ENCODE data around the gene SRSF3. TPM values are rescaled to one million over a fixed set of nuclear protein-coding genes. Genes with fewer than 3 reads are reported as not detected.
A peak's percentile ranks its signal among the peaks of the same experiment; 100 is the strongest.

The SRSF3 gene
- total RNA-seq, 1 donor from 2014 or later: 297 TPM

- peaks cover 50% of the 10 kb centered on the region for H3K79me2 ChIP-seq (ENCODE audit: low read depth)
- H3K4me1 ChIP-seq: peaks cover 18% of the 10 kb centered on the region
- no peaks in the 10 kb centered on the region for H3K9me3 ChIP-seq (ENCODE audit: low read depth)
- Mint-ChIP-seq H3K4me1 (peaks cover 26% of the 10 kb centered on the region), H3K27me3 (ENCODE audit: insufficient read depth, low read depth) (peaks cover 4% of the 10 kb centered on the region), H3K9me3 (no peaks in the 10 kb centered on the region), H3K36me3 (peaks cover 6% of the 10 kb centered on the region), H3K4me3 (peak within 1 kb of the TSS; percentile 99), H3K27ac (peak within 1 kb of the TSS; percentile 98)
- H3K4me2 ChIP-seq: peak within 1 kb of the TSS; percentile 98
- peak within 1 kb of the TSS; percentile 91 for H3K9ac ChIP-seq
- TF ChIP-seq EZH2phosphoT487 (IDR thresholded peaks at IDR 0.05) (no peak), CTCF (IDR thresholded peaks at IDR 0.05) (peak; percentile 16), EZH2 (IDR thresholded peaks at IDR 0.05) (peak; percentile 37)
- H4K20me1 ChIP-seq (ENCODE audit: low read depth): peaks cover 21% of the 10 kb centered on the region
- no peaks in the 10 kb centered on the region for H3K27me3 ChIP-seq
- no peaks in the 10 kb centered on the region for H3K36me3 ChIP-seq
- H3K4me3 ChIP-seq: peak within 1 kb of the TSS; percentile 99
- peak within 1 kb of the TSS; percentile 95 for H3K27ac ChIP-seq
- DNase-seq (ENCODE audit: low spot score): peak; percentile 95
- peak within 1 kb of the TSS; percentile 83 for H2AFZ ChIP-seq (replicated peaks)
- peaks cover 9% of the 10 kb centered on the region for H3F3A ChIP-seq (ENCODE audit: low read depth)
Measured at GRCh38 chr6:36546920-36547645, 47.1 kb upstream of the SRSF3 start, which contains the start of gene STK38. Gene STK38 (minus strand): TSS chr6:36547479. CDS start chr6:36540202, 7,277 bp downstream.

GRCh38 chr6:36547646-36548400 lies 46.3 kb upstream of the SRSF3 start:
- Histone ChIP-seq H4K20me1 (ENCODE audit: low read depth) (peaks cover 20% of the 10 kb centered on the region), H3K4me1 (peaks cover 18% of the 10 kb centered on the region), H3K4me3 (peak overlapping the region; percentile 99), H3F3A (ENCODE audit: low read depth) (peaks cover 9% of the 10 kb centered on the region), H3K9me3 (ENCODE audit: low read depth) (no peaks in the 10 kb centered on the region), H3K36me3 (no peaks in the 10 kb centered on the region), H3K27ac (no peak overlapping the region), H2AFZ (replicated peaks) (peak overlapping the region; percentile 0), H3K79me2 (ENCODE audit: low read depth) (peaks cover 43% of the 10 kb centered on the region), H3K4me2 (peak overlapping the region; percentile 98), H3K9ac (no peak overlapping the region), H3K27me3 (no peaks in the 10 kb centered on the region)
- Mint-ChIP-seq H3K27ac (peak overlapping the region; percentile 58), H3K4me3 (peak overlapping the region; percentile 99), H3K4me1 (peaks cover 26% of the 10 kb centered on the region), H3K27me3 (ENCODE audit: insufficient read depth, low read depth) (peaks cover 4% of the 10 kb centered on the region), H3K9me3 (no peaks in the 10 kb centered on the region), H3K36me3 (peaks cover 6% of the 10 kb centered on the region)
- no peak for TF ChIP-seq EZH2 (IDR thresholded peaks at IDR 0.05)
- no peak for TF ChIP-seq EZH2phosphoT487 (IDR thresholded peaks at IDR 0.05)
- TF ChIP-seq CTCF (IDR thresholded peaks at IDR 0.05): no peak
- DNase-seq (ENCODE audit: low spot score): no peak

- no peak overlapping the region for H3K27ac ChIP-seq
- H3K36me3 ChIP-seq: no peaks in the 10 kb centered on the region
- peaks cover 9% of the 10 kb centered on the region for H3F3A ChIP-seq (ENCODE audit: low read depth)
- Mint-ChIP-seq H3K27ac (no peak overlapping the region), H3K27me3 (ENCODE audit: insufficient read depth, low read depth) (peaks cover 4% of the 10 kb centered on the region), H3K4me3 (peak overlapping the region; percentile 99), H3K36me3 (peaks cover 3% of the 10 kb centered on the region), H3K9me3 (no peaks in the 10 kb centered on the region), H3K4me1 (peaks cover 24% of the 10 kb centered on the region)
- H4K20me1 ChIP-seq (ENCODE audit: low read depth): peaks cover 20% of the 10 kb centered on the region
- peaks cover 18% of the 10 kb centered on the region for H3K4me1 ChIP-seq
- H3K9ac ChIP-seq: no peak overlapping the region
- no peaks in the 10 kb centered on the region for H3K27me3 ChIP-seq
- no peak overlapping the region for H3K4me3 ChIP-seq
- DNase-seq (ENCODE audit: low spot score): no peak
- no peaks in the 10 kb centered on the region for H3K9me3 ChIP-seq (ENCODE audit: low read depth)
- H3K79me2 ChIP-seq (ENCODE audit: low read depth): peaks cover 37% of the 10 kb centered on the region
- TF ChIP-seq EZH2phosphoT487 (IDR thresholded peaks at IDR 0.05): no peak
- TF ChIP-seq CTCF (IDR thresholded peaks at IDR 0.05): no peak
- TF ChIP-seq EZH2 (IDR thresholded peaks at IDR 0.05): no peak
- H3K4me2 ChIP-seq: no peak overlapping the region
- no peak overlapping the region for H2AFZ ChIP-seq (replicated peaks)
Measured at GRCh38 chr6:36548401-36548743, 45.8 kb upstream of the SRSF3 start.

All from neural progenitor cell (in vitro differentiated cells).